Endothelial cell of umbilical vein (primary cell): Measurements from ENCODE around the gene CD99L2. TPM values are rescaled to one million over a fixed set of nuclear protein-coding genes. Genes with fewer than 3 reads are reported as not detected.

Source experiments
- BruUV-seq: library from RNA; stranded (reverse); fragments of 400-500 nt; replicated peaks from 2 replicates; lab custom pipeline; 2021; lab: Mats Ljungman, UMichigan
- CTCF ChIA-PET: fragments of 300-600, 350-600 bp; sonication (Branson Sonifier 250); formaldehyde crosslinking; loops from one replicate; lab custom pipeline; 2021; ENCODE audit warnings: antibody characterized with exemption, inconsistent platforms; lab: Charles Lee
- POLR2A ChIA-PET: fragments of 300-600, 350-600 bp; sonication (Branson Sonifier 250); formaldehyde crosslinking; loops from one replicate; lab custom pipeline; 2021; ENCODE audit warnings: antibody characterized with exemption, inconsistent platforms; lab: Charles Lee
- DNase-seq: peaks from one replicate; pipeline ENCODE4 v3.0.0-alpha.2; 2011; ENCODE audit warnings: low read depth, low spot score
- FAIRE-seq: peaks from 2 replicates; lab custom pipeline; 2011; peaks lifted over from hg19 to GRCh38; lab: Jason Lieb, UNC
- H2AFZ ChIP-seq: 2 replicates; pipeline ENCODE4 v1.6.0; 2012; ENCODE audit warnings: low read depth, low read length, control low read depth, inconsistent platforms
- H3K27ac ChIP-seq: 2 replicates; pipeline ENCODE4 v1.5.1; 2011; ENCODE audit warnings: low read depth, mild to moderate bottlenecking, control low read depth, low read length, moderate library complexity; ENCODE audit not compliant: insufficient read depth
- H3K27me3 ChIP-seq, 2 experiments: 2 replicates each; pipeline versions ENCODE4 v1.6.0 to v1.6.1; 2011; ENCODE audit warnings: low read length in 2 of 2, mixed read lengths in 1 of 2; ENCODE audit not compliant: control insufficient read depth in 2 of 2, insufficient read depth in 2 of 2
- H3K36me3 ChIP-seq, 2 experiments: 2 replicates in 1 of 2; 3 replicates in 1 of 2; pipeline ENCODE4 v1.5.1; 2011; ENCODE audit warnings: low read length in 2 of 2, mild to moderate bottlenecking in 1 of 2, moderate library complexity in 1 of 2; ENCODE audit not compliant: control insufficient read depth in 2 of 2, insufficient read depth in 2 of 2; ENCODE audit errors: extremely low read depth in 1 of 2
- H3K4me1 ChIP-seq: 3 replicates; pipeline ENCODE4 v1.5.1; 2011; ENCODE audit warnings: mild to moderate bottlenecking, low read length; ENCODE audit not compliant: control insufficient read depth, insufficient read depth; ENCODE audit errors: extremely low read depth
- H3K4me2 ChIP-seq: 2 replicates; pipeline ENCODE4 v1.6.1; 2011; ENCODE audit warnings: low read length, control low read depth, mixed read lengths; ENCODE audit not compliant: insufficient read depth
- H3K4me3 ChIP-seq, 3 experiments: fragments of 200-600 bp in 1 of 3; sonication (generic), shearing (Covaris generic) in 1 of 3; replicated peaks in 1 of 3; 2 replicates each; pipeline ENCODE4 v1.5.1; 2011 to 2016; ENCODE audit warnings: control low read depth in 3 of 3, low read length in 3 of 3, mild to moderate bottlenecking in 2 of 3, inconsistent platforms in 1 of 3, low read depth in 1 of 3, moderate library complexity in 1 of 3; ENCODE audit not compliant: insufficient read depth in 1 of 3
- H3K79me2 ChIP-seq: 2 replicates; pipeline ENCODE4 v1.6.0; 2012; ENCODE audit warnings: low read length, inconsistent platforms; ENCODE audit not compliant: control insufficient read depth, insufficient read depth
- H3K9ac ChIP-seq: replicated peaks from 2 replicates; pipeline ENCODE3; 2011; ENCODE audit warnings: low read length, control low read depth; ENCODE audit not compliant: insufficient read depth; ENCODE audit errors: extremely low read depth
- H3K9me1 ChIP-seq: replicated peaks from 3 replicates; pipeline ENCODE4 v1.6.0; 2011; ENCODE audit warnings: mild to moderate bottlenecking, low read length; ENCODE audit not compliant: control insufficient read depth, insufficient read depth; ENCODE audit errors: extremely low read depth
- H3K9me3 ChIP-seq: replicated peaks from 2 replicates; pipeline ENCODE4 v1.5.1; 2012; ENCODE audit warnings: low read length, inconsistent platforms; ENCODE audit not compliant: control insufficient read depth, insufficient read depth
- H4K20me1 ChIP-seq: replicated peaks from 2 replicates; pipeline ENCODE3; 2011; ENCODE audit warnings: mild to moderate bottlenecking, low read length; ENCODE audit not compliant: control insufficient read depth, insufficient read depth; ENCODE audit errors: extremely low read depth
- EZH2 ChIP-seq: IDR thresholded peaks from 2 replicates; pipeline ENCODE4 v1.6.1; 2012; ENCODE audit warnings: borderline replicate concordance, low read depth, mild to moderate bottlenecking, moderate library complexity, low read length, inconsistent platforms; ENCODE audit not compliant: severe bottlenecking
- FOS ChIP-seq: IDR thresholded peaks from 2 replicates; pipeline ENCODE4 v1.6.1; 2011; ENCODE audit warnings: mild to moderate bottlenecking, low read length, moderate library complexity, borderline replicate concordance; ENCODE audit not compliant: insufficient read depth
- GATA2 ChIP-seq: IDR thresholded peaks from 2 replicates; pipeline ENCODE4 v1.7.0; 2011; ENCODE audit warnings: low read depth, mild to moderate bottlenecking, moderate library complexity, mixed read lengths, low read length; ENCODE audit not compliant: insufficient read length, insufficient read depth
- JUN ChIP-seq: IDR thresholded peaks from 2 replicates; pipeline ENCODE4 v1.6.1; 2011; ENCODE audit warnings: borderline replicate concordance, low read depth; ENCODE audit not compliant: insufficient read length, insufficient read depth
- MYC ChIP-seq: IDR thresholded peaks from one replicate; pipeline ENCODE4 v1.6.1; 2011; ENCODE audit warnings: mild to moderate bottlenecking, low read depth, low read length
- POLR2A ChIP-seq: IDR thresholded peaks from 2 replicates; pipeline ENCODE4 v1.6.1; 2012; ENCODE audit warnings: low read depth, mild to moderate bottlenecking, control low read depth, low read length
- POLR2AphosphoS5 ChIP-seq: IDR thresholded peaks from 2 replicates; pipeline ENCODE4 v1.6.1; 2012; ENCODE audit warnings: low read depth, mild to moderate bottlenecking, control low read depth, low read length, moderate library complexity; ENCODE audit not compliant: insufficient read depth
- dilution Hi-C: fragments of 300-500 bp; cut with MboI; formaldehyde crosslinking; loops from one replicate; pipeline ENCODE4 v1.15.0; 2019; ENCODE audit warnings: low sequenced_read_pairs; ENCODE audit not compliant: extremely low pct_ligation_motif_present
- intact Hi-C: fragments of 100-400 bp; cut with micrococcal nuclease; formaldehyde crosslinking; loops from one replicate; pipeline ENCODE4 v1.10.0; 2022
- polyA plus RNA-seq, 4 experiments: library from polyadenylated mRNA; depleted of rRNA in 3 of 4; stranded (reverse) in 3 of 4; unstranded in 1 of 4; fragments of >200 nt; gene quantifications; 2 replicates each; pipeline versions ENCODE4 v1.2.1 to v1.2.3, GENCODE V29; 2011 to 2012; ENCODE audit warnings: missing spikeins in 1 of 4
- total RNA-seq: library from RNA; stranded (reverse); gene quantifications from 2 replicates; pipeline ENCODE4 v1.2.3, GENCODE V29; 2021
- TF ChIP-seq, protein P1 (sequence below): IDR thresholded peaks from 2 replicates; pipeline ENCODE4 v1.6.1; 2011; ENCODE audit not compliant: insufficient read depth, insufficient read length
- TF ChIP-seq, protein P2 (sequence below), 2 donors: IDR thresholded peaks; 1 replicate in 1 of 2; 2 replicates in 1 of 2; pipeline ENCODE4 v1.5.1; 2011; ENCODE audit warnings: low read length in 2 of 2, mild to moderate bottlenecking in 2 of 2, moderate library complexity in 2 of 2, control low read depth in 1 of 2, inconsistent platforms in 1 of 2, low read depth in 1 of 2; ENCODE audit not compliant: insufficient read depth in 1 of 2; ENCODE audit errors: extremely low read depth in 1 of 2

Gene CD99L2
- total and polyA plus RNA-seq, 2 donors (not counting 3 experiments of a cell fraction or from before 2014, with no cell fraction given) = 33.2 to 43.4 TPM

DNA sequence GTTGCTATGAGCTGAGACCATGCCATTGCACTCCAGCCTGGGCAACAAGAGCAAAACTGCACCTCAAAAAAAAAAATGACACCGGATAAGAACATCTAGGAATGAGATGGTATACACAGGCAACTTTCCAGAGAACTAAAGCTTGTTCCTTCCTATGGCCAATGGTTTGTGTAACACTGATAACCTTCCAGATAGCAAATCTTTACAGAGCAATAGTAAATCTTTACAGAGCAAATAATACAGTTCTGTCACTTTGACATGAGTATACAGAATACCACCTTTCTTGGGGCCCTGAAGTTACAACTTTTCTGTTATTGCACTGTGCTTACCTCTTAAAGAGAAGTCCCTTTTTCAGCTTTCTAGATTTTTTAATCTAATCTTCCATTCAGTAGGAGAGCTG lies 91.6 kb downstream of the CD99L2 start:
- Histone ChIP-seq H3K9me1 (no peaks in the 10 kb centered on the region), H3K27me3 (no peaks in the 10 kb centered on the region), H3K4me2 (no peak overlapping the region), H3K4me1 (no peaks in the 10 kb centered on the region), H2AFZ (no peak overlapping the region), H4K20me1 (no peaks in the 10 kb centered on the region), H3K36me3 (no peaks in the 10 kb centered on the region), H3K9me3 (no peaks in the 10 kb centered on the region), H3K9ac (no peak overlapping the region), H3K4me3 (no peak overlapping the region), H3K79me2 (no peaks in the 10 kb centered on the region), H3K27ac (no peak overlapping the region)
- TF ChIP-seq MYC (no peak), JUN (no peak), FOS (no peak), EZH2 (no peak), POLR2AphosphoS5 (no peak), GATA2 (no peak), POLR2A (no peak)
- TF ChIP-seq, protein P1, sequence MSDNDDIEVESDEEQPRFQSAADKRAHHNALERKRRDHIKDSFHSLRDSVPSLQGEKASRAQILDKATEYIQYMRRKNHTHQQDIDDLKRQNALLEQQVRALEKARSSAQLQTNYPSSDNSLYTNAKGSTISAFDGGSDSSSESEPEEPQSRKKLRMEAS = no peak
- TF ChIP-seq, protein P2, sequence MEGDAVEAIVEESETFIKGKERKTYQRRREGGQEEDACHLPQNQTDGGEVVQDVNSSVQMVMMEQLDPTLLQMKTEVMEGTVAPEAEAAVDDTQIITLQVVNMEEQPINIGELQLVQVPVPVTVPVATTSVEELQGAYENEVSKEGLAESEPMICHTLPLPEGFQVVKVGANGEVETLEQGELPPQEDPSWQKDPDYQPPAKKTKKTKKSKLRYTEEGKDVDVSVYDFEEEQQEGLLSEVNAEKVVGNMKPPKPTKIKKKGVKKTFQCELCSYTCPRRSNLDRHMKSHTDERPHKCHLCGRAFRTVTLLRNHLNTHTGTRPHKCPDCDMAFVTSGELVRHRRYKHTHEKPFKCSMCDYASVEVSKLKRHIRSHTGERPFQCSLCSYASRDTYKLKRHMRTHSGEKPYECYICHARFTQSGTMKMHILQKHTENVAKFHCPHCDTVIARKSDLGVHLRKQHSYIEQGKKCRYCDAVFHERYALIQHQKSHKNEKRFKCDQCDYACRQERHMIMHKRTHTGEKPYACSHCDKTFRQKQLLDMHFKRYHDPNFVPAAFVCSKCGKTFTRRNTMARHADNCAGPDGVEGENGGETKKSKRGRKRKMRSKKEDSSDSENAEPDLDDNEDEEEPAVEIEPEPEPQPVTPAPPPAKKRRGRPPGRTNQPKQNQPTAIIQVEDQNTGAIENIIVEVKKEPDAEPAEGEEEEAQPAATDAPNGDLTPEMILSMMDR (IDR thresholded peaks at IDR 0.05; ENCODE audit: extremely low read depth in 1 of 2, insufficient read depth in 1 of 2, low read depth in 1 of 2, low read length in 2 of 2) = no peak
- dilution Hi-C loops = no loop called here
- no TSS peak for BruUV-seq
- intact Hi-C loops = no loop called here
- ChIA-PET POLR2A (no interaction called here), CTCF (no interaction called here)
- FAIRE-seq (no peak), DNase-seq (no peak)
